H9 (cell line): ENCODE measurements around the gene NOTCH1. TPM values are rescaled to one million over a fixed set of nuclear protein-coding genes. Genes with fewer than 3 reads are reported as not detected.

Source experiments
- DNase-seq: peaks from one replicate; pipeline ENCODE4 v3.0.0-alpha.2; 2017
- H2AFZ ChIP-seq: one replicate; pipeline ENCODE4 v1.6.1; 2013; ENCODE audit warnings: mild to moderate bottlenecking, low read length, control low read depth, moderate library complexity
- H2AK5ac ChIP-seq: 2 replicates; pipeline ENCODE4 v1.6.1; 2013; ENCODE audit warnings: low read length, control low read depth, mixed read lengths; ENCODE audit not compliant: insufficient read length
- H2BK120ac ChIP-seq: one replicate; pipeline ENCODE4 v1.6.1; 2013; ENCODE audit warnings: low read depth, mild to moderate bottlenecking, low read length, control low read depth, inconsistent platforms; ENCODE audit not compliant: poor library complexity, severe bottlenecking
- H2BK12ac ChIP-seq: 2 replicates; pipeline ENCODE4 v1.6.1; 2013; ENCODE audit warnings: low read length, control low read depth, mixed read lengths, low read depth; ENCODE audit not compliant: insufficient read length
- H2BK15ac ChIP-seq: 2 replicates; pipeline ENCODE4 v1.6.1; 2013; ENCODE audit warnings: low read depth, low read length, control low read depth
- H2BK20ac ChIP-seq: one replicate; pipeline ENCODE4 v1.6.1; 2013; ENCODE audit warnings: low read depth, mild to moderate bottlenecking, low read length, control low read depth, inconsistent platforms; ENCODE audit not compliant: poor library complexity, severe bottlenecking
- H2BK5ac ChIP-seq: 2 replicates; pipeline ENCODE4 v1.6.1; 2013; ENCODE audit warnings: low read length, control low read depth, mixed read lengths; ENCODE audit not compliant: insufficient read length
- H3K14ac ChIP-seq: 2 replicates; pipeline ENCODE4 v1.6.1; 2013; ENCODE audit warnings: low read length, control low read depth; ENCODE audit not compliant: insufficient read depth
- H3K18ac ChIP-seq: 2 replicates; pipeline ENCODE4 v1.6.1; 2013; ENCODE audit warnings: low read depth, mild to moderate bottlenecking, mixed read lengths, low read length, control low read depth; ENCODE audit not compliant: insufficient read length
- H3K23ac ChIP-seq: 2 replicates; pipeline ENCODE4 v1.6.1; 2013; ENCODE audit warnings: low read length, control low read depth, mixed read lengths, low read depth; ENCODE audit not compliant: insufficient read length
- H3K23me2 ChIP-seq: 2 replicates; pipeline ENCODE4 v1.6.1; 2013; ENCODE audit warnings: low read depth, mild to moderate bottlenecking, mixed read lengths, low read length, control low read depth; ENCODE audit not compliant: insufficient read length, poor library complexity, severe bottlenecking
- H3K27ac ChIP-seq: 2 replicates; pipeline ENCODE4 v1.5.1; 2013; ENCODE audit warnings: low read length, control low read depth, mixed read lengths, low read depth; ENCODE audit not compliant: insufficient read length
- H3K27me3 ChIP-seq: 2 replicates; pipeline ENCODE4 v1.6.1; 2013; ENCODE audit warnings: low read length, control low read depth, inconsistent platforms; ENCODE audit not compliant: insufficient read depth
- H3K4ac ChIP-seq: 2 replicates; pipeline ENCODE4 v1.6.1; 2013; ENCODE audit warnings: low read depth, mild to moderate bottlenecking, control low read depth, inconsistent platforms, low read length, moderate library complexity
- H3K4me1 ChIP-seq: 2 replicates; pipeline ENCODE4 v1.6.1; 2013; ENCODE audit warnings: low read length, control low read depth, inconsistent platforms; ENCODE audit not compliant: insufficient read depth
- H3K4me2 ChIP-seq: 2 replicates; pipeline ENCODE4 v1.6.1; 2013; ENCODE audit warnings: low read length, control low read depth, mixed read lengths; ENCODE audit not compliant: insufficient read length, insufficient read depth
- H3K56ac ChIP-seq: 2 replicates; pipeline ENCODE4 v1.6.1; 2013; ENCODE audit warnings: low read depth, mild to moderate bottlenecking, mixed read lengths, low read length, control low read depth; ENCODE audit not compliant: insufficient read length
- H3K79me1 ChIP-seq: 2 replicates; pipeline ENCODE4 v1.6.1; 2013; ENCODE audit warnings: low read depth, mild to moderate bottlenecking, moderate library complexity, low read length, control low read depth, inconsistent platforms; ENCODE audit not compliant: insufficient read depth, poor library complexity, severe bottlenecking
- H3K79me2 ChIP-seq: 2 replicates; pipeline ENCODE4 v1.6.1; 2013; ENCODE audit warnings: low read length, control low read depth, inconsistent platforms; ENCODE audit not compliant: insufficient read depth
- H3K9ac ChIP-seq: 2 replicates; pipeline ENCODE4 v1.6.1; 2013; ENCODE audit warnings: low read length, control low read depth, mixed read lengths; ENCODE audit not compliant: insufficient read length; ENCODE audit errors: extremely low read depth
- H3K9me3 ChIP-seq: one replicate; pipeline ENCODE4 v1.6.1; 2013; ENCODE audit warnings: low read depth, low read length, inconsistent platforms; ENCODE audit not compliant: control insufficient read depth
- H3T11ph ChIP-seq: one replicate; pipeline ENCODE4 v1.6.1; 2013; ENCODE audit warnings: mild to moderate bottlenecking, low read length, control low read depth, inconsistent platforms
- H4K20me1 ChIP-seq: one replicate; pipeline ENCODE4 v1.6.1; 2013; ENCODE audit not compliant: control insufficient read depth, insufficient read length, insufficient read depth
- H4K5ac ChIP-seq: 2 replicates; pipeline ENCODE4 v1.6.1; 2013; ENCODE audit warnings: low read depth, mild to moderate bottlenecking, mixed read lengths, low read length, control low read depth; ENCODE audit not compliant: insufficient read length
- H4K8ac ChIP-seq: replicated peaks from 2 replicates; pipeline ENCODE4 v1.6.1; 2013; ENCODE audit warnings: low read length, control low read depth, mixed read lengths, low read depth; ENCODE audit not compliant: insufficient read length
- H4K91ac ChIP-seq: 2 replicates; pipeline ENCODE4 v1.6.1; 2013; ENCODE audit warnings: low read depth, mild to moderate bottlenecking, moderate library complexity, mixed read lengths, low read length, control low read depth; ENCODE audit not compliant: insufficient read length
- H3K27ac Mint-ChIP-seq, 3 experiments: 2 replicates in 2 of 3; 3 replicates in 1 of 3; pipeline ENCODE4 v1.8.0; 2020 to 2021; ENCODE audit warnings: mixed read lengths in 3 of 3, mild to moderate bottlenecking in 1 of 3, moderate library complexity in 1 of 3
- H3K27me3 Mint-ChIP-seq: 2 replicates; pipeline ENCODE4 v1.8.0; 2021; ENCODE audit warnings: low read depth, mild to moderate bottlenecking, moderate library complexity, mixed read lengths
- H3K36me3 Mint-ChIP-seq, 3 experiments: 2 replicates in 2 of 3; 3 replicates in 1 of 3; pipeline ENCODE4 v1.8.0; 2020 to 2021; ENCODE audit warnings: low read depth in 3 of 3, mixed read lengths in 3 of 3; ENCODE audit not compliant: insufficient read depth in 1 of 3
- H3K4me1 Mint-ChIP-seq, 2 experiments: 2 replicates each; pipeline ENCODE4 v1.8.0; 2020; ENCODE audit warnings: mixed read lengths in 2 of 2
- H3K4me3 Mint-ChIP-seq, 2 experiments: 2 replicates in 1 of 2; 3 replicates in 1 of 2; pipeline ENCODE4 v1.8.0; 2020 to 2021; ENCODE audit warnings: mild to moderate bottlenecking in 2 of 2, mixed read lengths in 2 of 2, moderate library complexity in 1 of 2
- H3K9me3 Mint-ChIP-seq, 2 experiments: 2 replicates in 1 of 2; 3 replicates in 1 of 2; pipeline ENCODE4 v1.8.0; 2020; ENCODE audit warnings: mild to moderate bottlenecking in 2 of 2, mixed read lengths in 2 of 2, moderate library complexity in 1 of 2
- WGBS: extraction: QIAGEN DNeasy Blood & Tissue Kit; methylation state at CpG from one replicate; pipeline ENCODE4 v1.1.7; 2013; ENCODE audit warnings: missing lambda C conversion rate, low lambda C conversion rate, mixed read lengths; ENCODE audit not compliant: insufficient read length; ENCODE audit errors: extremely low coverage; 5-methylcytosine and 5-hydroxymethylcytosine counted together
- total RNA-seq: library from RNA; stranded (reverse); gene quantifications from 2 replicates; pipeline ENCODE4 v1.2.1, GENCODE V29; 2021
- TF ChIP-seq, protein P1 (sequence below): fragments of 200-600 bp; sonication (generic); conservative IDR thresholded peaks from 3 replicates; pipeline ENCODE4 v1.8.0; 2021; ENCODE audit warnings: antibody characterized with exemption, mild to moderate bottlenecking

NOTCH1 gene
- total RNA-seq, 1 experiment from 2014 or later: 71.6 TPM

DNA sequence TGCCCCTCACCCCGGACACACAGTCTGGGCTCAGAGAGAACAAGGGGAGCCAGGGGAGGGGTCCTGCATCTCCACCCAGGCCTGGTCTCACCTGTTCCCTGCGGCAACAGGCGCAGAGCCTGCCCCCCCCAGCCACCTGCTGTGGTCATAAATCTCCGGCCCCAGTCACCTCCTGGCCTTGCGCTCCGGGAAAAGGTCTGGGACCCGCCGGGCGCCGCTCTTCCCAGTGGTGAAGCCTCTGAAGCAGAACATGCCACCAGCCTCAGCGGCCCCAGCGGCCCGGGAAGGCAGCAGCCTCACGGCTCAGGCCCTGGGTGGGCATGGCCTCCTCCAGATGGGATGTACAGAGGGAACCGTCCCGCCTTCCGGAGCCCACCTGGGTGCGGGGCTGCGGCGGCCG lies 20.6 kb downstream of the NOTCH1 start:
- peaks cover 6 to 8% of the 10 kb centered on the region in 2 experiments for H3K9me3 Mint-ChIP-seq
- no peak overlapping the region for H3K27ac ChIP-seq

More for the DNA sequence above, 20.6 kb downstream of the NOTCH1 start:
- Histone ChIP-seq H3K14ac (no peak overlapping the region; the same call in 1 of the 2 replicates), H3K23ac (no peak overlapping the region), H4K91ac (no peak overlapping the region), H2BK120ac (no peak overlapping the region), H3K9me3 (no peaks in the 10 kb centered on the region), H3K4me2 (no peak overlapping the region), H3K9ac (no peak overlapping the region), H3K56ac (no peak overlapping the region), H4K8ac (no peak overlapping the region), H3K23me2 (no peaks in the 10 kb centered on the region), H3K4ac (no peak overlapping the region), H3K18ac (no peak overlapping the region), H4K20me1 (no peaks in the 10 kb centered on the region), H4K5ac (no peak overlapping the region), H2AFZ (no peak overlapping the region), H2AK5ac (no peak overlapping the region), H2BK5ac (no peak overlapping the region), H3K27me3 (no peaks in the 10 kb centered on the region), H3K79me2 (peaks cover 2% of the 10 kb centered on the region; the same call in 1 of the 2 replicates), H2BK12ac (no peak overlapping the region), H3K4me1 (no peaks in the 10 kb centered on the region), H2BK15ac (no peak overlapping the region), H3T11ph (no peak overlapping the region), H3K79me1 (no peaks in the 10 kb centered on the region), H2BK20ac (no peak overlapping the region)
- Mint-ChIP-seq H3K36me3 (peaks cover 2 to 8% (median 5%) of the 10 kb centered on the region in 3 experiments; a peak in 6 of 7 replicates), H3K27me3 (no peaks in the 10 kb centered on the region), H3K4me3 (no peak overlapping the region), H3K27ac (no peak overlapping the region), H3K4me1 (peaks cover 3 to 13% of the 10 kb centered on the region in 2 experiments)
- TF ChIP-seq, protein P1, sequence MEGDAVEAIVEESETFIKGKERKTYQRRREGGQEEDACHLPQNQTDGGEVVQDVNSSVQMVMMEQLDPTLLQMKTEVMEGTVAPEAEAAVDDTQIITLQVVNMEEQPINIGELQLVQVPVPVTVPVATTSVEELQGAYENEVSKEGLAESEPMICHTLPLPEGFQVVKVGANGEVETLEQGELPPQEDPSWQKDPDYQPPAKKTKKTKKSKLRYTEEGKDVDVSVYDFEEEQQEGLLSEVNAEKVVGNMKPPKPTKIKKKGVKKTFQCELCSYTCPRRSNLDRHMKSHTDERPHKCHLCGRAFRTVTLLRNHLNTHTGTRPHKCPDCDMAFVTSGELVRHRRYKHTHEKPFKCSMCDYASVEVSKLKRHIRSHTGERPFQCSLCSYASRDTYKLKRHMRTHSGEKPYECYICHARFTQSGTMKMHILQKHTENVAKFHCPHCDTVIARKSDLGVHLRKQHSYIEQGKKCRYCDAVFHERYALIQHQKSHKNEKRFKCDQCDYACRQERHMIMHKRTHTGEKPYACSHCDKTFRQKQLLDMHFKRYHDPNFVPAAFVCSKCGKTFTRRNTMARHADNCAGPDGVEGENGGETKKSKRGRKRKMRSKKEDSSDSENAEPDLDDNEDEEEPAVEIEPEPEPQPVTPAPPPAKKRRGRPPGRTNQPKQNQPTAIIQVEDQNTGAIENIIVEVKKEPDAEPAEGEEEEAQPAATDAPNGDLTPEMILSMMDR: no peak
- DNase-seq: no peak
- no CpG with 5 or more reads among the region's 21 CpGs for WGBS
